Prostate gland (tissue), 2 donors: Measurements from ENCODE around the gene SMLR1. TPM values are rescaled to one million over a fixed set of nuclear protein-coding genes. Genes with fewer than 3 reads are reported as not detected.

Experiments
- DNase-seq: peaks from one replicate; pipeline ENCODE4 v3.0.0-alpha.2; 2019; ENCODE audit warnings: low spot score
- H3K27ac ChIP-seq, 2 donors: fragments of 200-600 bp; sonication (generic); 2 replicates each; pipeline ENCODE4 v1.5.1; 2017 to 2019
- H3K27me3 ChIP-seq: fragments of 200-600 bp; sonication (generic); replicated peaks from 2 replicates; pipeline ENCODE4 v1.5.1; 2019; ENCODE audit not compliant: insufficient read depth
- H3K36me3 ChIP-seq, 2 donors: fragments of 200-600 bp; sonication (generic); 1 replicate in 1 of 2; 2 replicates in 1 of 2; pipeline versions ENCODE4 v1.5.1 to v1.8.1; 2017 to 2019
- H3K4me1 ChIP-seq: fragments of 200-600 bp; sonication (generic); replicated peaks from 2 replicates; pipeline ENCODE4 v1.5.1; 2019
- H3K4me3 ChIP-seq, 2 donors: fragments of 200-600 bp; sonication (generic); 2 replicates each; pipeline ENCODE4 v1.5.1; 2017 to 2019
- H3K9me3 ChIP-seq: fragments of 200-600 bp; sonication (generic); 2 replicates; pipeline ENCODE4 v1.5.1; 2017
- POLR2A ChIP-seq: fragments of 450-650 bp; IDR thresholded peaks from one replicate; pipeline ENCODE4 v1.6.1; 2016; ENCODE audit warnings: antibody characterized with exemption, mild to moderate bottlenecking
- POLR2AphosphoS5 ChIP-seq: sonication (generic); formaldehyde crosslinking; IDR thresholded peaks from one replicate; pipeline ENCODE4 v1.6.1; 2017; ENCODE audit warnings: antibody characterized with exemption
- WGBS: methylation state at CpG from one replicate; pipeline ENCODE4 v1.1.5; 2018; 5-methylcytosine and 5-hydroxymethylcytosine counted together
- intact Hi-C: fragments of 100-400 bp; cut with DNase I; formaldehyde crosslinking; loops from one replicate; pipeline ENCODE4 v1.14.2; 2022
- total RNA-seq, 2 donors: library from RNA; depleted of rRNA; stranded (reverse); fragments of >200 nt; gene quantifications; one replicate each; pipeline ENCODE4 v1.1.0, GENCODE V29; 2016
- TF ChIP-seq, protein P1 (sequence below), 4 experiments: fragments of 200-600 bp in 2 of 4; fragments of 450-650 bp in 2 of 4; sonication (generic) in 2 of 4; IDR thresholded peaks; 1 replicate in 3 of 4; 2 replicates in 1 of 4; pipeline ENCODE4 v1.5.1; 2016 to 2019; ENCODE audit warnings: antibody characterized with exemption in 4 of 4, mild to moderate bottlenecking in 2 of 4, moderate library complexity in 2 of 4

Gene SMLR1
- total RNA-seq, 2 donors from 2014 or later: 0.28 TPM; not detected in 1

DNA sequence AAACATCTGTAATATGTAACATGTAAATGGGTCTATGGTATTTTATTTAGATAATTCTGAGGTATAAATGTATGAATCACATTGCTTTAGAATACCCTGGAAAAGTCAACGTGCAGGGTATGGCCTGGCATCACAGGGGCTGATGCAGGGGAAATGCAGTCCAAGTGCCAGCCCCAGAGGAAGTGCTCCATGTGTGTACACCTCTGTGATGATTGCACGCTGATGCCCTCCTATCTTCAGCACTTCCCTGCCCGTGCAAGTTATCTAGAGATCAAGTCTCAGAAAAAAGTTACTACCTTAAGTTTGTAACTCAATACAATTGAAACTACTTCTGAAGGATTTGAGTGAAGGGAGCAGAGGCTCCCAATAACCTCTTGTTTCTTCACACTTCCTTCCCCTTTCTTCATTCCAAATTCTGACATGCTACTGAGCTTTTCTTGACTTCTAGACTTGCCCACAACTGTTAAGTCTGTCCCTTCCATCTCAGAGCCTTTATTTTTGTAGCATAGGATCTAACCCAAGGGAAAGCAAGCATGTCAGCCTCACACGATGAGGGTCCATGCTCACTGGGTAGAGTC is 2.2 kb downstream of the SMLR1 start:
- DNase-seq: no peak
- whole genome bisulfite sequencing: 83% methylated on average over 4 of the region's 4 CpGs
- H3K36me3 ChIP-seq: no peaks in the 10 kb centered on the region
- H3K4me3 ChIP-seq: no peak overlapping the region
- intact Hi-C loops: no loop called here
- H3K27me3 ChIP-seq: no peaks in the 10 kb centered on the region
- no peak for TF ChIP-seq POLR2AphosphoS5
- no peak for TF ChIP-seq POLR2A
- TF ChIP-seq, protein P1, sequence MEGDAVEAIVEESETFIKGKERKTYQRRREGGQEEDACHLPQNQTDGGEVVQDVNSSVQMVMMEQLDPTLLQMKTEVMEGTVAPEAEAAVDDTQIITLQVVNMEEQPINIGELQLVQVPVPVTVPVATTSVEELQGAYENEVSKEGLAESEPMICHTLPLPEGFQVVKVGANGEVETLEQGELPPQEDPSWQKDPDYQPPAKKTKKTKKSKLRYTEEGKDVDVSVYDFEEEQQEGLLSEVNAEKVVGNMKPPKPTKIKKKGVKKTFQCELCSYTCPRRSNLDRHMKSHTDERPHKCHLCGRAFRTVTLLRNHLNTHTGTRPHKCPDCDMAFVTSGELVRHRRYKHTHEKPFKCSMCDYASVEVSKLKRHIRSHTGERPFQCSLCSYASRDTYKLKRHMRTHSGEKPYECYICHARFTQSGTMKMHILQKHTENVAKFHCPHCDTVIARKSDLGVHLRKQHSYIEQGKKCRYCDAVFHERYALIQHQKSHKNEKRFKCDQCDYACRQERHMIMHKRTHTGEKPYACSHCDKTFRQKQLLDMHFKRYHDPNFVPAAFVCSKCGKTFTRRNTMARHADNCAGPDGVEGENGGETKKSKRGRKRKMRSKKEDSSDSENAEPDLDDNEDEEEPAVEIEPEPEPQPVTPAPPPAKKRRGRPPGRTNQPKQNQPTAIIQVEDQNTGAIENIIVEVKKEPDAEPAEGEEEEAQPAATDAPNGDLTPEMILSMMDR (IDR thresholded peaks at IDR 0.05): no peak
- no peaks in the 10 kb centered on the region for H3K4me1 ChIP-seq
- no peak overlapping the region for H3K27ac ChIP-seq
- no peaks in the 10 kb centered on the region for H3K9me3 ChIP-seq

DNA sequence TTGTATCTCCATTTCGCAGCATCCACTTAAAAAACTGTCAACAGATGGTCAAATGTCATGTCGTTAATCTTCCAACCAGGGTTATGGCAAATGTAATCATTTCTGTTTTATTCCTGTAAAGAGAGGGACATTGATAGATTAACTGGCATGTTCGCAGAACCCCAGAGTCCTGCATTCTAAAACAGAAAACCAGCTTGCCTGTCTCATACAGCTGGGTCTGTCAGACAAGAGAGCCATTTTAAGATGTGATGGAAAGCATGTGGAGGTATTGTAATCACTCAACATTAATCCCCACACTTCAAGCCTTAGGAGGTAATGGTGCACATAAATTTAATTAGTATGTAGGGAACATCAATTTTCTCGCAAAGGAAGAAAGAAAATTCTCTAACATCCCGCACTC is 4.4 kb downstream of the SMLR1 start:
- no peak for TF ChIP-seq POLR2AphosphoS5
- TF ChIP-seq POLR2A: no peak
- TF ChIP-seq, protein P1 (IDR thresholded peaks at IDR 0.05): no peak
- no peaks in the 10 kb centered on the region for H3K9me3 ChIP-seq
- 92% methylated on average over 5 of the region's 5 CpGs for WGBS
- H3K27me3 ChIP-seq: no peaks in the 10 kb centered on the region
- H3K4me1 ChIP-seq: no peaks in the 10 kb centered on the region
- H3K27ac ChIP-seq: no peak overlapping the region
- no peak for DNase-seq
- intact Hi-C loops: no loop called here
- H3K4me3 ChIP-seq: no peak overlapping the region
- H3K36me3 ChIP-seq: no peaks in the 10 kb centered on the region

DNA sequence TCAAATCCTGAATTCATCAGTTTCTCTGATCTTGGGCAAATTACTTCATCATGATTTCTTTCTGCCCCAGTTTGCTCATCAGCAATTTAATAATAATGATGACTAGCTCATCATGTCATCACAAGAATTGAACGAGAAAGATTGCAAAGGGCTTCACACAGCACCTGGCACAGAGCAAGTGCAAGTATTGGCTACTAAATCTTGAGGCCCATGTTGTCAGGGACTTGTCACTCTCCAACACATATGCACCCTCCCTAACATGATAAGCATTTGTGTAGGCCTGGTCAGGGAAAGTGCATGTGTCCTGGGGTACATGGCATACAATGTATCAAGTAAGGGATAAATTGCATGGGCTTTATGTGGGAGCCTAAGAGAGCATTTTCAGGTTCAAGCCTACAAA is 6.4 kb downstream of the SMLR1 start:
- intact Hi-C loops: no loop called here
- H3K27me3 ChIP-seq: no peaks in the 10 kb centered on the region
- TF ChIP-seq POLR2A (no peak), POLR2AphosphoS5 (no peak)
- TF ChIP-seq, protein P1 (IDR thresholded peaks at IDR 0.05): no peak
- H3K36me3 ChIP-seq: no peaks in the 10 kb centered on the region
- H3K9me3 ChIP-seq: no peaks in the 10 kb centered on the region
- H3K4me1 ChIP-seq: no peaks in the 10 kb centered on the region
- 100% methylated on average over 1 of the region's 1 CpG for WGBS
- H3K4me3 ChIP-seq: no peak overlapping the region
- H3K27ac ChIP-seq: no peak overlapping the region
- no peak for DNase-seq

DNA sequence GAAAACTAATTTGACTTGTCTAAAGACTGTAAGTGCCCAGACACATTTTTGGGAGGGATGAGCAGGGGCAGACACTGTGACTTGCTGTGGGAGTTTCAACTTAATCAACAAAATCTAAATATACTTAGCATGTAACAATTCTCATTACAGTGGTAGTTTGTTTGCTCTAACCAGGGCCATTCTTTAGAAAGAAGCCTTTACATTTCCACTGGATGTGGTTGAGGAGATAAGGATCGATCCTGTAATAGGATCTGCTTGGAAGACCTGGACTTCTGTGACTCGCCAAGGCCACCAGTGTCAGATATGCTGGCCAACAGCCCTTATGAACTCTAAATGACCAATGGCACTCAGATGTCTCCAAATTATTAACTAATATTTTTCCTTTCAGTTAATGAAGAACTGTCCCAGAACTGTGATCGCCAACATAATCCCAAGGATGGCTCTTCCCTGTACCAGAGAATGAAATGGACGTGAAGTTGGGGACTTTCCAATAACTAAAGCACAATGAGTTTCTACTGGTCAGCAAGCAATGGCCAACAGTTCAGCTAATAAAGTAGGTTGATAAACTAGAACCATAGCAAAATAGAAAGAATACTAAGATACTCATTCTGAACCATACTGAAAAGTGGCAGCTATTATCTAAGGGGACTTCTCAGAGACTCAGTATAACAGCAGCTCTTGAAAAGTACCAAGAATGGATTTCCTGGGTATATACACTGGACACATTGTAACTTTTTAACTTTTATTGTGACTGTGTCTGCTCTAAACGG is 7.5 kb downstream of the SMLR1 start:
- Histone ChIP-seq H3K27ac (no peak overlapping the region), H3K36me3 (no peaks in the 10 kb centered on the region), H3K27me3 (no peaks in the 10 kb centered on the region), H3K4me3 (no peak overlapping the region), H3K4me1 (no peaks in the 10 kb centered on the region), H3K9me3 (no peaks in the 10 kb centered on the region)
- no peak for DNase-seq
- intact Hi-C loops: no loop called here
- TF ChIP-seq, protein P1 (IDR thresholded peaks at IDR 0.05): no peak
- TF ChIP-seq POLR2A (no peak), POLR2AphosphoS5 (no peak)
- WGBS: 85% methylated on average over 5 of the region's 5 CpGs

DNA sequence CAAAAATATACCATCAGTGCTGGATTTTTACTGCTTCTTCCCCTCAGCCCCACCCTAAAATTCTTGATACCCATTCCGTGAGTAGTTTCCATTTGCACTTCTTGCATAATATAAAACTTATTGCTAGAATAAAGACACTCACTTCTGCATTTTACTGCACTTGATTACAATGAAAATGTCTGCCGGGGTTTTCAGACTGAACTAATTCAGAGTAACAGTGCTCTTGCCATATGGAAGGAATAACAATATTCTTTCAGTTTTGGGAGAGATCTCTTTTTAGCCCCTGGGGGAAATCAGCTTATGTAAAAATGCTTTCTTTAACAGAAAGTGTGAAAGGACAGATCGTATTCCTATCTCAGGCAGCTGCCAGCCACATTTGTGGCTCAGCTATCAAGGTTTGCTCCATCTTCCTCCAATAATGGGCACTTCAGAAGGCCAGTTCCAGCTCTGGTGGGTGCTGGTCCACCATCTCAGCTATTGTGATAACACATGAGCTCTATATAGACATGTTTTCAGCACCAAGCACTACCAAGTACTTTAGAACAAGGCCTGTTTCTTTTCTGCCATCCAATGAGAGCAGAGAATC is 8.9 kb downstream of the SMLR1 start:
- Histone ChIP-seq H3K4me1 (no peaks in the 10 kb centered on the region), H3K4me3 (no peak overlapping the region), H3K36me3 (no peaks in the 10 kb centered on the region), H3K27ac (no peak overlapping the region), H3K9me3 (no peaks in the 10 kb centered on the region), H3K27me3 (no peaks in the 10 kb centered on the region)
- intact Hi-C loops: no loop called here
- 84% methylated on average over 3 of the region's 3 CpGs for WGBS
- DNase-seq: no peak
- TF ChIP-seq, protein P1 (IDR thresholded peaks at IDR 0.05): no peak
- TF ChIP-seq POLR2A (no peak), POLR2AphosphoS5 (no peak)
